SK-N-SH (cell line): ENCODE data around the gene PROKR1. TPM values are rescaled to one million over a fixed set of nuclear protein-coding genes. Genes with fewer than 3 reads are reported as not detected.

ENCODE experiments used
- CTCF ChIA-PET: fragments of 300-600, 350-600 bp; formaldehyde crosslinking; extraction: SDS; loops from one replicate; lab custom pipeline; 2021; lab: Yijun Ruan, JAX
- POLR2A ChIA-PET: fragments of 350-600 bp; sonication (Branson Sonifier 250); formaldehyde crosslinking; extraction: SDS; loops from one replicate; lab custom pipeline; 2020; ENCODE audit warnings: antibody characterized with exemption, inconsistent platforms; lab: Yijun Ruan, JAX
- DNase-seq: peaks from one replicate; pipeline ENCODE4 v3.0.0; 2012
- H2AFZ ChIP-seq: fragments of 200-600 bp; sonication (generic); 2 replicates; pipeline ENCODE4 v1.8.1; 2016; ENCODE audit warnings: antibody characterized with exemption, mild to moderate bottlenecking, low read depth
- H3F3A ChIP-seq: fragments of 200-600 bp; sonication (generic); replicated peaks from 2 replicates; pipeline ENCODE3; 2016; ENCODE audit warnings: antibody characterized with exemption, mild to moderate bottlenecking; ENCODE audit not compliant: insufficient read depth
- H3K27ac ChIP-seq, 2 experiments: fragments of 200-500 bp in 1 of 2; fragments of 200-600 bp in 1 of 2; sonication (Bioruptor generic) in 1 of 2; sonication (generic), shearing (Covaris generic) in 1 of 2; 2 replicates each; pipeline versions ENCODE4 v1.5.1 to v1.6.1; 2014 to 2016; ENCODE audit warnings: low read depth in 2 of 2, inconsistent platforms in 1 of 2, low read length in 1 of 2, mild to moderate bottlenecking in 1 of 2, mixed read lengths in 1 of 2
- H3K27me3 ChIP-seq: fragments of 200-600 bp; sonication (generic), shearing (Covaris generic); 2 replicates; pipeline ENCODE4 v1.6.1; 2016; ENCODE audit warnings: mixed run types; ENCODE audit not compliant: insufficient read depth
- H3K36me3 ChIP-seq, 2 experiments: fragments of 200-500 bp in 1 of 2; fragments of 200-600 bp in 1 of 2; sonication (Bioruptor generic) in 1 of 2; sonication (generic) in 1 of 2; replicated peaks in 1 of 2; 2 replicates each; pipeline versions ENCODE3 to v1.5.1; 2014 to 2016; ENCODE audit warnings: low read length in 1 of 2, mild to moderate bottlenecking in 1 of 2; ENCODE audit not compliant: insufficient read depth in 2 of 2, control insufficient read depth in 1 of 2
- H3K4me1 ChIP-seq, 2 experiments: fragments of 200-500 bp in 1 of 2; fragments of 200-600 bp in 1 of 2; sonication (Bioruptor generic) in 1 of 2; sonication (generic), shearing (Covaris generic) in 1 of 2; 2 replicates each; pipeline versions ENCODE4 v1.5.1 to v1.6.1; 2014 to 2016; ENCODE audit warnings: low read depth in 1 of 2, low read length in 1 of 2, mixed run types in 1 of 2; ENCODE audit not compliant: insufficient read depth in 2 of 2, control insufficient read depth in 1 of 2
- H3K4me2 ChIP-seq: fragments of 200-600 bp; sonication (generic), shearing (Covaris generic); 2 replicates; pipeline ENCODE4 v1.6.1; 2017; ENCODE audit warnings: mixed run types
- H3K4me3 ChIP-seq, 2 experiments: fragments of 200-500 bp in 1 of 2; fragments of 200-600 bp in 1 of 2; sonication (Bioruptor generic) in 1 of 2; sonication (generic), shearing (Covaris generic) in 1 of 2; 2 replicates each; pipeline versions ENCODE4 v1.5.1 to v1.8.1; 2014 to 2016; ENCODE audit warnings: low read depth in 2 of 2, inconsistent platforms in 1 of 2, low read length in 1 of 2, mild to moderate bottlenecking in 1 of 2, mixed read lengths in 1 of 2, moderate library complexity in 1 of 2
- H3K79me2 ChIP-seq: fragments of 200-600 bp; sonication (generic); 2 replicates; pipeline ENCODE4 v1.8.1; 2017; ENCODE audit warnings: mild to moderate bottlenecking; ENCODE audit not compliant: insufficient read depth
- H3K9ac ChIP-seq: fragments of 200-600 bp; sonication (generic); 2 replicates; pipeline ENCODE4 v1.6.1; 2017; ENCODE audit warnings: mixed run types
- H3K9me2 ChIP-seq: fragments of 200-600 bp; sonication (generic); 2 replicates; pipeline ENCODE4 v1.6.1; 2017; ENCODE audit warnings: mixed run types
- H3K9me3 ChIP-seq: fragments of 200-600 bp; sonication (generic); 2 replicates; pipeline ENCODE4 v1.6.1; 2017; ENCODE audit warnings: mixed run types, mild to moderate bottlenecking, moderate library complexity
- H4K20me1 ChIP-seq: fragments of 200-600 bp; sonication (generic); 2 replicates; pipeline ENCODE4 v1.6.1; 2017; ENCODE audit warnings: mild to moderate bottlenecking, mixed run types; ENCODE audit not compliant: insufficient read depth
- CTCF ChIP-seq: fragments of 200-600 bp; sonication (generic); IDR thresholded peaks from 2 replicates; pipeline ENCODE4 v1.6.1; 2017; ENCODE audit warnings: antibody characterized with exemption, mild to moderate bottlenecking, moderate library complexity
- ELF1 ChIP-seq: IDR thresholded peaks from 2 replicates; pipeline ENCODE4 v1.4.0; 2012
- EP300 ChIP-seq, 2 experiments: IDR thresholded peaks; 2 replicates each; pipeline versions ENCODE4 v1.4.0 to v1.6.1; 2012; ENCODE audit warnings: borderline replicate concordance in 1 of 2, low read depth in 1 of 2, low read length in 1 of 2
- FOXM1 ChIP-seq: IDR thresholded peaks from 2 replicates; pipeline ENCODE4 v1.4.0; 2012; ENCODE audit warnings: low read depth, mild to moderate bottlenecking
- GATA2 ChIP-seq: sonication (generic); formaldehyde crosslinking; IDR thresholded peaks from 2 replicates; pipeline ENCODE4 v1.5.0; 2020; ENCODE audit warnings: mild to moderate bottlenecking, missing genetic modification reagents
- IRF3 ChIP-seq: fragments of 150-350 bp; IDR thresholded peaks from 2 replicates; pipeline ENCODE4 v1.6.1; 2016; ENCODE audit warnings: mild to moderate bottlenecking, low read depth, low read length
- JUND ChIP-seq: IDR thresholded peaks from 2 replicates; pipeline ENCODE4 v1.4.0; 2012
- POLR2AphosphoS5 ChIP-seq: IDR thresholded peaks from 2 replicates; pipeline ENCODE4 v1.6.1; 2012; ENCODE audit warnings: low read depth, low read length
- RCOR1 ChIP-seq: fragments of 150-350 bp; IDR thresholded peaks from 2 replicates; pipeline ENCODE4 v1.6.1; 2017; ENCODE audit warnings: antibody characterized with exemption, low read length
- REST ChIP-seq: IDR thresholded peaks from 2 replicates; pipeline ENCODE4 v1.6.1; 2012; ENCODE audit warnings: mild to moderate bottlenecking, low read depth, low read length, moderate library complexity
- SIN3A ChIP-seq: IDR thresholded peaks from 2 replicates; pipeline ENCODE4 v1.6.1; 2012; ENCODE audit warnings: low read depth, mild to moderate bottlenecking, low read length, moderate library complexity, borderline replicate concordance
- SMC3 ChIP-seq: IDR thresholded peaks from 2 replicates; pipeline ENCODE4 v1.6.1; 2012; ENCODE audit warnings: low read depth, low read length, improper control_type of control experiment
- USF2 ChIP-seq: fragments of 150-350 bp; IDR thresholded peaks from 2 replicates; pipeline ENCODE4 v1.6.1; 2017; ENCODE audit warnings: antibody characterized with exemption, low read length, low read depth, borderline replicate concordance
- WGBS: methylation state at CpG from one replicate; pipeline ENCODE4 v1.1.6; 2017; ENCODE audit warnings: low lambda C conversion rate; 5-methylcytosine and 5-hydroxymethylcytosine counted together
- polyA plus RNA-seq, 3 experiments: library from polyadenylated mRNA; depleted of rRNA; stranded (reverse); fragments of >200 nt; gene quantifications; 2 replicates each; pipeline ENCODE4 v1.2.3, GENCODE V29; 2012

PROKR1 gene
- polyA plus RNA-seq, 1 of the 3 experiments (the other 2 are of a cell fraction): not detected

- Histone ChIP-seq H3K4me2 (no peak overlapping the region), H3K36me3 (no peaks in the 10 kb centered on the region), H3K4me1 (peaks cover 0 to 10% of the 10 kb centered on the region in 2 experiments; a peak in 3 of 4 replicates), H3K4me3 (no peak overlapping the region), H3K27ac (no peak overlapping the region), H3K9ac (no peak overlapping the region), H3K27me3 (no peaks in the 10 kb centered on the region), H3K9me3 (no peaks in the 10 kb centered on the region), H3K79me2 (no peaks in the 10 kb centered on the region), H3F3A (no peaks in the 10 kb centered on the region), H3K9me2 (no peaks in the 10 kb centered on the region), H2AFZ (no peak overlapping the region), H4K20me1 (no peaks in the 10 kb centered on the region)
- 73% methylated on average over 1 of the region's 1 CpG for WGBS
- POLR2A ChIA-PET: no interaction called here
- CTCF ChIA-PET: interaction anchor here (2.4 kb wide), 1 partner anchor 233 kb away, joined by 14 read pairs; no protein-coding TSS in a partner anchor
- no peak for DNase-seq
- TF ChIP-seq SMC3 (no peak), SIN3A (no peak), ELF1 (no peak), EP300 (IDR thresholded peaks at IDR 0.05; ENCODE audit: borderline replicate concordance in 1 of 2, low read depth in 1 of 2, low read length in 1 of 2) (no peak), IRF3 (no peak), JUND (no peak)
These were observed 49.1 kb downstream of the PROKR1 start for GRCh38 chr2:68692511-68692910.

GRCh38 chr2:68693951-68694350 lies 50.6 kb downstream of the PROKR1 start:
- Histone ChIP-seq H3K9ac (no peak overlapping the region), H3K9me3 (no peaks in the 10 kb centered on the region), H3F3A (no peaks in the 10 kb centered on the region), H4K20me1 (no peaks in the 10 kb centered on the region), H3K4me3 (no peak overlapping the region), H3K27me3 (no peaks in the 10 kb centered on the region), H3K4me1 (peaks cover 0 to 10% of the 10 kb centered on the region in 2 experiments; a peak in 3 of 4 replicates), H3K27ac (no peak overlapping the region), H3K9me2 (no peaks in the 10 kb centered on the region), H2AFZ (no peak overlapping the region), H3K79me2 (no peaks in the 10 kb centered on the region), H3K36me3 (no peaks in the 10 kb centered on the region), H3K4me2 (no peak overlapping the region)
- POLR2A ChIA-PET: no interaction called here
- DNase-seq: peak; percentile 14
- TF ChIP-seq USF2 (no peak), GATA2 (CRISPR knock-in tag) (peak; percentile 34; the same call in 1 of the 2 replicates)
- 69% methylated on average over 2 of the region's 2 CpGs for WGBS
- CTCF ChIA-PET: interaction anchor here (0.9 to 2.4 kb wide), 3 partner anchors 15 to 231 kb away, joined by 3 to 14 read pairs (median 14); no protein-coding TSS in a partner anchor

GRCh38 chr2:68695971-68696370 lies 52.6 kb downstream of the PROKR1 start:
- Histone ChIP-seq H3K9me3 (no peaks in the 10 kb centered on the region; the same call in 1 of the 2 replicates), H3K27ac (no peak overlapping the region), H3K9ac (no peak overlapping the region), H3K9me2 (no peaks in the 10 kb centered on the region), H4K20me1 (no peaks in the 10 kb centered on the region), H3K79me2 (no peaks in the 10 kb centered on the region), H3K27me3 (no peaks in the 10 kb centered on the region), H2AFZ (no peak overlapping the region), H3K4me2 (no peak overlapping the region), H3K4me1 (peaks cover 0 to 10% of the 10 kb centered on the region in 2 experiments; a peak in 3 of 4 replicates), H3K36me3 (no peaks in the 10 kb centered on the region), H3K4me3 (no peak overlapping the region), H3F3A (no peaks in the 10 kb centered on the region)
- DNase-seq: no peak
- POLR2A ChIA-PET: no interaction called here
- CTCF ChIA-PET: interaction anchor here (1.2 to 2.1 kb wide), 2 partner anchors 208 to 233 kb away, joined by 4 to 6 read pairs; no protein-coding TSS in a partner anchor
- WGBS: 47% methylated on average over 4 of the region's 4 CpGs
- TF ChIP-seq FOXM1 (no peak), POLR2AphosphoS5 (no peak), CTCF (no peak), RCOR1 (no peak), REST (no peak)
